GM12865 (cell line): ENCODE data around the gene TPM1.

Source experiments
- DNase-seq: peaks from one replicate; pipeline ENCODE4 v3.0.0; 2010; ENCODE audit warnings: low read depth
- H3K4me3 ChIP-seq: 2 replicates; pipeline ENCODE4 v1.5.1; 2011; ENCODE audit warnings: mild to moderate bottlenecking, low read depth, low read length, control low read depth
- CTCF ChIP-seq: IDR thresholded peaks from 2 replicates; pipeline ENCODE4 v1.5.1; 2011; ENCODE audit warnings: low read length, control low read depth, low read depth, inconsistent platforms; ENCODE audit not compliant: insufficient read depth; ENCODE audit errors: missing control alignments

TPM1 gene

DNA sequence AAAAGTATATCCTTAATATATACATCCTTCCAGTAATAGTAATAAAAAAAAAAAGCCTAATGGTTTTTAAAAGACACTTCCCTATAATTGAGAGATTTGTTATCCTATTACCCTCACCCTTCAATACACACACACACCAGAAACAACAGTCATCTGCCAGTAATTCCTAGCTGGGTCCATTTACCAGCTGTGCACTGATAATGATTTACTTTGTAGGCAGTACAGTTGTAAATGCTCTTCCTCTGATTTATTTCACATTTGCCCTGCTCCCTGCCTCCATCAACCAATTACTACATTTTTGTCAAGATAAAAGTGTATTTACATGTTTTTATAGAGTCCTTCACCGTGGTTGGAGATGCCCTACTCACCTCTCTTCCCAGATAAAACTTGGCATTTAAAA is 12.4 kb downstream of the TPM1 start:
- no peak for TF ChIP-seq CTCF
- DNase-seq, result no peak

DNA sequence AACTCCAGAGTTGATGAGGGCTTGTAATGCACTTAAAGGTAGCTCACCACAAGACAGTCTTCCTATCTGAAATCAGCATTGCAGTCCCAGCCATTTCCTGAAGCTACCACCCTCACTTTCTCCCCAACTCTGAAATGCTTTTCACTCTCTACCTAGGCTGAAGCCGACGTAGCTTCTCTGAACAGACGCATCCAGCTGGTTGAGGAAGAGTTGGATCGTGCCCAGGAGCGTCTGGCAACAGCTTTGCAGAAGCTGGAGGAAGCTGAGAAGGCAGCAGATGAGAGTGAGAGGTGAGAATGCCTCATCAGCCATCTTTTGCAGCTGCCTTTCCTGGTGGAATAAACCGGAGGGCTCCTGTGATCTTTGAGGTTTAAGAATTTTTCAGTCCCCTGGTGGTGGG is 14.3 kb downstream of the TPM1 start:
- DNase-seq, result no peak
- TF ChIP-seq CTCF, result no peak
- H3K4me3 ChIP-seq, result no peak overlapping the region

More for the DNA sequence above, 12.4 kb downstream of the TPM1 start:
- no peak overlapping the region for H3K4me3 ChIP-seq

GRCh38 chr15:63057468-63058345 is 15.2 kb downstream of the TPM1 start:
- DNase-seq, result no peak
- TF ChIP-seq CTCF, result no peak
- H3K4me3 ChIP-seq, result no peak overlapping the region

DNA sequence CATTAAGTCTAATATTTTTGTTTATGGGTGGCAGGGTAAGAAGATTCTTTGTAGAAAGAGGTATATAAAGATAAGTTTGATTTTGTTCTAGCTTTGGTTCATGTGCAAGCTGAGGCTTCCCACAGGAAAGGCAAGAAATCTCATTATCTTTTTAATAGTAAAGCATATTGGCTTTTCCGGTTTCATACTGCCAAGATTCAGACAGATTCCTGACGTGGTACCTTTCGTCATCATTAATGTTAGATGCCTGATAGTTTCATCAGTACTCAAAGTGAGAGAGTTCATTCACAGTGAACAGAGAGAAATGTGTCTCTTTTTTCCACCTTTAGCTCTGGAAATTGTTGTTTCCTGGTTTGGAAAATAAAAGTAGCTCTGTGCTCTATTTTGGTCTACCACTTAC is 16.5 kb downstream of the TPM1 start:
- no peak for TF ChIP-seq CTCF
- no peak overlapping the region for H3K4me3 ChIP-seq
- no peak for DNase-seq

GRCh38 chr15:63059573-63060216 is 17.1 kb downstream of the TPM1 start:
- no peak for TF ChIP-seq CTCF
- no peak for DNase-seq
- H3K4me3 ChIP-seq, result no peak overlapping the region

DNA sequence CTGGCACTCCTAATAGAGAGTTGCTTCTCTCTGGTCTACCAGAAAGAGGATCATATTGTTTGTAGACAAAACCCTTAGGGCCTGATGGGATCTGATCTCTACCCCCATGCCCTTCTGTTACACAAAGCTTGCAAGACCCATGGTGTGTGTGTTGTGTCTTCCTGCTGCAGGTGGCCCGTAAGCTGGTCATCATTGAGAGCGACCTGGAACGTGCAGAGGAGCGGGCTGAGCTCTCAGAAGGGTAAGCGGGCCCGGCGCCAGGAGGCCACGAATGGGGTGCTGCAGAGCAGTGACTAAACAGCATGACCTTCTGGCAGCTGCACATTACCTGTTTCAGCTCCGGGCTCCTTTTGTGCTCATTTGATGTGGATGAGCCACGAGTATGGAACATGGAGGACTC is 18.2 kb downstream of the TPM1 start:
- no peak for TF ChIP-seq CTCF
- no peak overlapping the region for H3K4me3 ChIP-seq
- no peak for DNase-seq
